ENCODE results near the gene MCC. TPM values are rescaled to one million over a fixed set of nuclear protein-coding genes. Genes with fewer than 3 reads are reported as not detected.

MCC gene
- total RNA-seq, 1 experiment from 2014 or later = 7.6 TPM

DNA sequence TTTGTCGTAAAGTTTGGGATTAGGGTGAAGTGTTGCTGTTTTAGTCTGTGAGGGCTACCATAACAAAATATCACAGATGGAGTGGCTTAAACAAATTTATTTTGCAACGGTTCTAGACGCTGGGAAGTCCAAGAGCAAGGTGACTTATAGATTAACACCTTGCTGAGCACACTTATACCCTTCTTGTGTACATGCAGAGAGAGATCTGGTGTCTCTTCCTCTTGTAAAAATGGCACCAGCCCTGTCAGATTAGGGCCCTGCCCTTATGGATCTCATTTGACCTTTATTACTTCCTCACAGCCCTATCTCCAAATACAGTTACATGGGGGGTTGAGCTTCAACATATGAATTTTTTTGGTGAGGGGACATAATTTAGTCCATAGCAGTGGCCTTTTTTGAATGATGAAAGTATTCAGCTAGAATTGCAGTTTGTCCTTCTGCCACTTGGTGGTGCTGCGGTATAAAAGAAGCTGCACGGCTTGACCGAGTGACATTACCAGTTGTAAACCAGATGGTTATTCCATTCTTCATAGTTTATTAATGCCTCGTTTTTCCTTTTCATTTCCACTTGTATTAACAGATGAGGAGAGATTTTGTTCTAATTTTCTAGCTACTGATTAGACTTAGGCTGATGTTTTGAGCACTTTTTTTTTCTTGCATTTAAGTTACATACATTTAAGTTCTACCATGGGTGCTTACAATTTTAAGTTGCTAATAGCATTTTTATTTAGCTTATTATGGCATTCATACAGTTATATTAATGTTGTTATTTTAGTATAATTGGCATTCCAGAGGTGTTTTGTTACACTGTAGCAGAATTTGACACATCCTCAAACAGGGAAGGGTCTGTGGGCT, 492.3 kb downstream of the MCC start:
- Histone ChIP-seq H4K8ac (replicated peaks; ENCODE audit: insufficient read length, low read depth, low read length) (no peak overlapping the region), H2BK5ac (ENCODE audit: insufficient read length, low read length) (no peak overlapping the region), H3K14ac (ENCODE audit: insufficient read depth, low read length) (no peak overlapping the region), H3K79me2 (ENCODE audit: insufficient read depth, low read length) (peaks cover 2% of the 10 kb centered on the region; the same call in 1 of the 2 replicates), H3K9ac (ENCODE audit: extremely low read depth, insufficient read length, low read length) (no peak overlapping the region), H3K23me2 (ENCODE audit: insufficient read length, low read depth, low read length, poor library complexity, severe bottlenecking) (no peaks in the 10 kb centered on the region), H3K4me1 (ENCODE audit: insufficient read depth, low read length) (no peaks in the 10 kb centered on the region), H4K5ac (ENCODE audit: insufficient read length, low read depth, low read length) (no peak overlapping the region), H2AK5ac (ENCODE audit: insufficient read length, low read length) (no peak overlapping the region), H3K56ac (ENCODE audit: insufficient read length, low read depth, low read length) (no peak overlapping the region), H4K91ac (ENCODE audit: insufficient read length, low read depth, low read length) (no peak overlapping the region), H3K27ac (ENCODE audit: insufficient read length, low read depth, low read length) (no peak overlapping the region), H2BK120ac (ENCODE audit: low read depth, low read length, poor library complexity, severe bottlenecking) (no peak overlapping the region), H2BK20ac (ENCODE audit: low read depth, low read length, poor library complexity, severe bottlenecking) (no peak overlapping the region), H2BK15ac (ENCODE audit: low read depth, low read length) (no peak overlapping the region), H3K27me3 (ENCODE audit: insufficient read depth, low read length) (no peaks in the 10 kb centered on the region), H3K18ac (ENCODE audit: insufficient read length, low read depth, low read length) (no peak overlapping the region), H3T11ph (ENCODE audit: low read length) (no peak overlapping the region), H3K23ac (ENCODE audit: insufficient read length, low read depth, low read length) (no peak overlapping the region), H3K79me1 (ENCODE audit: insufficient read depth, low read depth, low read length, poor library complexity, severe bottlenecking) (no peaks in the 10 kb centered on the region), H3K4ac (ENCODE audit: low read depth, low read length) (no peak overlapping the region), H2AFZ (ENCODE audit: low read length) (no peak overlapping the region), H3K9me3 (ENCODE audit: control insufficient read depth, low read depth, low read length) (no peaks in the 10 kb centered on the region), H4K20me1 (ENCODE audit: control insufficient read depth, insufficient read depth, insufficient read length) (no peaks in the 10 kb centered on the region), H3K4me2 (ENCODE audit: insufficient read depth, insufficient read length, low read length) (no peak overlapping the region), H2BK12ac (ENCODE audit: insufficient read length, low read depth, low read length) (no peak overlapping the region)
- TF ChIP-seq, protein P1, sequence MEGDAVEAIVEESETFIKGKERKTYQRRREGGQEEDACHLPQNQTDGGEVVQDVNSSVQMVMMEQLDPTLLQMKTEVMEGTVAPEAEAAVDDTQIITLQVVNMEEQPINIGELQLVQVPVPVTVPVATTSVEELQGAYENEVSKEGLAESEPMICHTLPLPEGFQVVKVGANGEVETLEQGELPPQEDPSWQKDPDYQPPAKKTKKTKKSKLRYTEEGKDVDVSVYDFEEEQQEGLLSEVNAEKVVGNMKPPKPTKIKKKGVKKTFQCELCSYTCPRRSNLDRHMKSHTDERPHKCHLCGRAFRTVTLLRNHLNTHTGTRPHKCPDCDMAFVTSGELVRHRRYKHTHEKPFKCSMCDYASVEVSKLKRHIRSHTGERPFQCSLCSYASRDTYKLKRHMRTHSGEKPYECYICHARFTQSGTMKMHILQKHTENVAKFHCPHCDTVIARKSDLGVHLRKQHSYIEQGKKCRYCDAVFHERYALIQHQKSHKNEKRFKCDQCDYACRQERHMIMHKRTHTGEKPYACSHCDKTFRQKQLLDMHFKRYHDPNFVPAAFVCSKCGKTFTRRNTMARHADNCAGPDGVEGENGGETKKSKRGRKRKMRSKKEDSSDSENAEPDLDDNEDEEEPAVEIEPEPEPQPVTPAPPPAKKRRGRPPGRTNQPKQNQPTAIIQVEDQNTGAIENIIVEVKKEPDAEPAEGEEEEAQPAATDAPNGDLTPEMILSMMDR (conservative IDR thresholded peaks at IDR 0.05) = peak; percentile 93
- Mint-ChIP-seq H3K9me3 (no peaks in the 10 kb centered on the region), H3K36me3 (ENCODE audit: insufficient read depth in 1 of 3, low read depth in 3 of 3) (peaks cover 17 to 48% (median 40%) of the 10 kb centered on the region in 3 experiments; a peak in 6 of 7 replicates), H3K27ac (no peak overlapping the region), H3K27me3 (ENCODE audit: low read depth) (no peaks in the 10 kb centered on the region), H3K4me3 (no peak overlapping the region), H3K4me1 (peaks cover 6 to 9% of the 10 kb centered on the region in 2 experiments)
- 100% methylated on average over 1 of the region's 7 CpGs for WGBS (ENCODE audit: extremely low coverage, insufficient read length, low lambda C conversion rate)
- DNase-seq = peak; percentile 43

Measured in H9 (cell line).